ENCODE measurements around the gene AGAP1.

Gene AGAP1

GRCh38 chr2:235553291-235553690 is 59.4 kb downstream of the AGAP1 start:
- no peak for DNase-seq

- no peak for DNase-seq
Observed at GRCh38 chr2:235553696-235554100, 59.9 kb downstream of the AGAP1 start.

GRCh38 chr2:235554385-235554784 is 60.5 kb downstream of the AGAP1 start:
- no peak for DNase-seq

GRCh38 chr2:235554936-235555335 is 61.1 kb downstream of the AGAP1 start:
- no peak for DNase-seq

GRCh38 chr2:235555371-235555770 is 61.5 kb downstream of the AGAP1 start:
- DNase-seq = no peak

GRCh38 chr2:235556086-235556485 is 62.2 kb downstream of the AGAP1 start:
- DNase-seq = no peak

- DNase-seq = no peak
Observed at GRCh38 chr2:235556901-235557300, 63.1 kb downstream of the AGAP1 start.

- DNase-seq = no peak
Observed at GRCh38 chr2:235557903-235558302, 64.1 kb downstream of the AGAP1 start.

- no peak for DNase-seq
Observed at GRCh38 chr2:235558572-235558971, 64.7 kb downstream of the AGAP1 start.

- DNase-seq = no peak
Observed at GRCh38 chr2:235560345-235560744, 66.5 kb downstream of the AGAP1 start.

- DNase-seq = no peak
Observed at GRCh38 chr2:235561450-235561849, 67.6 kb downstream of the AGAP1 start.

- no peak for DNase-seq
Observed at GRCh38 chr2:235562065-235562747, 68.4 kb downstream of the AGAP1 start.

GRCh38 chr2:235563056-235563910 is 69.4 kb downstream of the AGAP1 start:
- no peak for DNase-seq

- no peak for DNase-seq
Observed at GRCh38 chr2:235564066-235564465, 70.2 kb downstream of the AGAP1 start.

- no peak for DNase-seq
Observed at GRCh38 chr2:235564884-235565530, 71.2 kb downstream of the AGAP1 start.

- no peak for DNase-seq
Observed at GRCh38 chr2:235566415-235566814, 72.6 kb downstream of the AGAP1 start.

- DNase-seq = no peak
Observed at GRCh38 chr2:235566931-235567495, 73.2 kb downstream of the AGAP1 start.

- no peak for DNase-seq
Observed at GRCh38 chr2:235567842-235568241, 74.0 kb downstream of the AGAP1 start.

- no peak for DNase-seq
Observed at GRCh38 chr2:235568431-235568830, 74.6 kb downstream of the AGAP1 start.

- DNase-seq = no peak
Observed at GRCh38 chr2:235569837-235570236, 76.0 kb downstream of the AGAP1 start.

GRCh38 chr2:235570256-235570655 is 76.4 kb downstream of the AGAP1 start:
- no peak for DNase-seq

- no peak for DNase-seq
Observed at GRCh38 chr2:235570966-235571692, 77.3 kb downstream of the AGAP1 start.

GRCh38 chr2:235572592-235572991 is 78.7 kb downstream of the AGAP1 start:
- no peak for DNase-seq

Measured in Kasumi-1 (cell line).